ENCODE data around the gene CERK. TPM values are rescaled to one million over a fixed set of nuclear protein-coding genes. Genes with fewer than 3 reads are reported as not detected.

The CERK gene
- total and polyA plus RNA-seq, 2 of the 13 experiments (the other 11 are each of a cell fraction or from before 2014, with no cell fraction given), result 40.3 to 41.9 TPM

- no peak for TF ChIP-seq ZNF784 (CRISPR knock-in tag; IDR thresholded peaks at IDR 0.05; ENCODE audit: borderline replicate concordance)
- no peak for TF ChIP-seq ZNF569 (CRISPR knock-in tag; IDR thresholded peaks at IDR 0.05; ENCODE audit: borderline replicate concordance)
- no peak for TF ChIP-seq ZNF143 (CRISPR knock-in tag; IDR thresholded peaks at IDR 0.05)
- no peak for TF ChIP-seq PRDM10 (CRISPR knock-in tag; IDR thresholded peaks at IDR 0.05; ENCODE audit: low read depth)
- TF ChIP-seq TOE1 (CRISPR knock-in tag; IDR thresholded peaks at IDR 0.05), result no peak
- no peak for TF ChIP-seq PAWR (CRISPR knock-in tag; IDR thresholded peaks at IDR 0.05; ENCODE audit: borderline replicate concordance)
- TF ChIP-seq ZFP41 (CRISPR knock-in tag; IDR thresholded peaks at IDR 0.05; ENCODE audit: borderline replicate concordance), result no peak
- no peak for TF ChIP-seq RBAK (CRISPR knock-in tag; IDR thresholded peaks at IDR 0.05)
- no peak for TF ChIP-seq ZNF260 (CRISPR knock-in tag; IDR thresholded peaks at IDR 0.05; ENCODE audit: borderline replicate concordance, low read depth)
- TF ChIP-seq, protein P1, sequence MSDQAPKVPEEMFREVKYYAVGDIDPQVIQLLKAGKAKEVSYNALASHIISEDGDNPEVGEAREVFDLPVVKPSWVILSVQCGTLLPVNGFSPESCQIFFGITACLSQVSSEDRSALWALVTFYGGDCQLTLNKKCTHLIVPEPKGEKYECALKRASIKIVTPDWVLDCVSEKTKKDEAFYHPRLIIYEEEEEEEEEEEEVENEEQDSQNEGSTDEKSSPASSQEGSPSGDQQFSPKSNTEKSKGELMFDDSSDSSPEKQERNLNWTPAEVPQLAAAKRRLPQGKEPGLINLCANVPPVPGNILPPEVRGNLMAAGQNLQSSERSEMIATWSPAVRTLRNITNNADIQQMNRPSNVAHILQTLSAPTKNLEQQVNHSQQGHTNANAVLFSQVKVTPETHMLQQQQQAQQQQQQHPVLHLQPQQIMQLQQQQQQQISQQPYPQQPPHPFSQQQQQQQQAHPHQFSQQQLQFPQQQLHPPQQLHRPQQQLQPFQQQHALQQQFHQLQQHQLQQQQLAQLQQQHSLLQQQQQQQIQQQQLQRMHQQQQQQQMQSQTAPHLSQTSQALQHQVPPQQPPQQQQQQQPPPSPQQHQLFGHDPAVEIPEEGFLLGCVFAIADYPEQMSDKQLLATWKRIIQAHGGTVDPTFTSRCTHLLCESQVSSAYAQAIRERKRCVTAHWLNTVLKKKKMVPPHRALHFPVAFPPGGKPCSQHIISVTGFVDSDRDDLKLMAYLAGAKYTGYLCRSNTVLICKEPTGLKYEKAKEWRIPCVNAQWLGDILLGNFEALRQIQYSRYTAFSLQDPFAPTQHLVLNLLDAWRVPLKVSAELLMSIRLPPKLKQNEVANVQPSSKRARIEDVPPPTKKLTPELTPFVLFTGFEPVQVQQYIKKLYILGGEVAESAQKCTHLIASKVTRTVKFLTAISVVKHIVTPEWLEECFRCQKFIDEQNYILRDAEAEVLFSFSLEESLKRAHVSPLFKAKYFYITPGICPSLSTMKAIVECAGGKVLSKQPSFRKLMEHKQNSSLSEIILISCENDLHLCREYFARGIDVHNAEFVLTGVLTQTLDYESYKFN (CRISPR knock-in tag; conservative IDR thresholded peaks at IDR 0.05), result peak; percentile 59; the same call in 1 of the 2 replicates
- no peak for TF ChIP-seq ZNF17 (CRISPR knock-in tag; IDR thresholded peaks at IDR 0.05)
- no peak for TF ChIP-seq ATAD3A (CRISPR knock-in tag; IDR thresholded peaks at IDR 0.05)
- no peak for TF ChIP-seq ZNF562 (CRISPR knock-in tag; IDR thresholded peaks at IDR 0.05; ENCODE audit: borderline replicate concordance)
- TF ChIP-seq TCF12 (IDR thresholded peaks at IDR 0.05), result no peak
- no peak for TF ChIP-seq TCF12 (CRISPR knock-in tag; IDR thresholded peaks at IDR 0.05)
- TF ChIP-seq, protein P2, sequence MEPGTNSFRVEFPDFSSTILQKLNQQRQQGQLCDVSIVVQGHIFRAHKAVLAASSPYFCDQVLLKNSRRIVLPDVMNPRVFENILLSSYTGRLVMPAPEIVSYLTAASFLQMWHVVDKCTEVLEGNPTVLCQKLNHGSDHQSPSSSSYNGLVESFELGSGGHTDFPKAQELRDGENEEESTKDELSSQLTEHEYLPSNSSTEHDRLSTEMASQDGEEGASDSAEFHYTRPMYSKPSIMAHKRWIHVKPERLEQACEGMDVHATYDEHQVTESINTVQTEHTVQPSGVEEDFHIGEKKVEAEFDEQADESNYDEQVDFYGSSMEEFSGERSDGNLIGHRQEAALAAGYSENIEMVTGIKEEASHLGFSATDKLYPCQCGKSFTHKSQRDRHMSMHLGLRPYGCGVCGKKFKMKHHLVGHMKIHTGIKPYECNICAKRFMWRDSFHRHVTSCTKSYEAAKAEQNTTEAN (CRISPR knock-in tag; conservative IDR thresholded peaks at IDR 0.05), result peak; percentile 66; the same call in 1 of the 2 replicates
- TF ChIP-seq SOX6 (IDR thresholded peaks at IDR 0.05), result no peak
- peak; percentile 47; the same call in 1 of the 2 replicates for TF ChIP-seq SOX6 (CRISPR knock-in tag; IDR thresholded peaks at IDR 0.05)
Measured at GRCh38 chr22:46646531-46647215, 91.4 kb downstream of the CERK start (continued).

Data from HepG2 (cell line).